Uterus (tissue), 2 donors: ENCODE results near the gene TRH.

Experiments used
- CTCF ChIP-seq, 4 experiments: fragments of 200-600 bp in 2 of 4; fragments of 450-650 bp in 2 of 4; sonication (generic) in 2 of 4; IDR thresholded peaks; one replicate each; pipeline ENCODE4 v1.5.1; 2016 to 2019; ENCODE audit warnings: antibody characterized with exemption in 4 of 4, mild to moderate bottlenecking in 2 of 4, moderate library complexity in 1 of 4
- POLR2A ChIP-seq, 2 donors: fragments of 450-650 bp; IDR thresholded peaks; one replicate each; pipeline ENCODE4 v1.6.1; 2016; ENCODE audit warnings: antibody characterized with exemption in 2 of 2, mild to moderate bottlenecking in 1 of 2, moderate library complexity in 1 of 2

- TF ChIP-seq CTCF (IDR thresholded peaks at IDR 0.05) = no peak
- no peak for TF ChIP-seq POLR2A (IDR thresholded peaks at IDR 0.05)
Observed at GRCh38 chr3:129937717-129938116, 36.8 kb upstream of the TRH start.
